Measurements from ENCODE around the gene TBX15. TPM values are rescaled to one million over a fixed set of nuclear protein-coding genes. Genes with fewer than 3 reads are reported as not detected.

The TBX15 gene
- total RNA-seq, 1 experiment from 2014 or later = 0.32 TPM

DNA sequence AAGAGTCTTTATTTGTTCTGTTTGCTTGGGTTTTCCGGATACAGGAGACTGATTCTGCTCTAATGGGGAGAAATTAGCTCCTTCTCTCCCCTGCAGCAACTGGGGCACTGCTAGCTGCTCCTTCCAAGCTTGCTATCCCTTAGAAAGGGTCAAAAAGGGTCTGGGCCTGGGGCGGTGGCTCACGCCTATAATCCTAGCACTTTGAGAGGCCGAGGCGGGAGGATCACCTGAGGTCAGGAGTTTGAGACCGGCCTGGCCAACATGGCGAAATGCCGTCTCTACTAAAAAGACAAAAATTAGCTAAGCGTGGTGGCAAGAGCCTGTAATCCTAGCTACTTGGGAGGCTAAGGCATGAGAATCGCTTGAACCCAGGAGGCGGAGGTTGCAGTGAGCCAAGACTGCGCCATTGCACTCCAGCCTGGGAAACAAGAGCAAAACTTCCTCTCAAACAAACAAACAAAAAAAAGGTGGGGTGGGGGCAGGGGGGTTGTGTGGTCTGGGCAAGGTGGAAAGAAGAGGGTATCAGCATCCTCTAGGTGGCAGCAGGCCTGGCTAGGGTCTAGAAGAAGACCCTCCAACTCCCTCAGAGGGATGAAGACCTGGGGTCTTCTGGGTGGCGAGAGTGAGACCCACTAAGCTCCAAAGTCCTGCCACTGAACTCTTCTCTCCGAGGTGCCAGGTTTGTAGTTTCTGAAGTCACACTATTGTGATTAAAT is 15.4 kb upstream of the TBX15 start:
- CTCF ChIA-PET = no interaction called here
- no peaks in the 10 kb centered on the region for H3K9me3 ChIP-seq (ENCODE audit: low read depth, low read length, poor library complexity, severe bottlenecking)
- no peaks in the 10 kb centered on the region for H3K36me3 ChIP-seq (ENCODE audit: insufficient read depth, low read length, poor library complexity, severe bottlenecking)
- TF ChIP-seq, protein P1, sequence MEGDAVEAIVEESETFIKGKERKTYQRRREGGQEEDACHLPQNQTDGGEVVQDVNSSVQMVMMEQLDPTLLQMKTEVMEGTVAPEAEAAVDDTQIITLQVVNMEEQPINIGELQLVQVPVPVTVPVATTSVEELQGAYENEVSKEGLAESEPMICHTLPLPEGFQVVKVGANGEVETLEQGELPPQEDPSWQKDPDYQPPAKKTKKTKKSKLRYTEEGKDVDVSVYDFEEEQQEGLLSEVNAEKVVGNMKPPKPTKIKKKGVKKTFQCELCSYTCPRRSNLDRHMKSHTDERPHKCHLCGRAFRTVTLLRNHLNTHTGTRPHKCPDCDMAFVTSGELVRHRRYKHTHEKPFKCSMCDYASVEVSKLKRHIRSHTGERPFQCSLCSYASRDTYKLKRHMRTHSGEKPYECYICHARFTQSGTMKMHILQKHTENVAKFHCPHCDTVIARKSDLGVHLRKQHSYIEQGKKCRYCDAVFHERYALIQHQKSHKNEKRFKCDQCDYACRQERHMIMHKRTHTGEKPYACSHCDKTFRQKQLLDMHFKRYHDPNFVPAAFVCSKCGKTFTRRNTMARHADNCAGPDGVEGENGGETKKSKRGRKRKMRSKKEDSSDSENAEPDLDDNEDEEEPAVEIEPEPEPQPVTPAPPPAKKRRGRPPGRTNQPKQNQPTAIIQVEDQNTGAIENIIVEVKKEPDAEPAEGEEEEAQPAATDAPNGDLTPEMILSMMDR (conservative IDR thresholded peaks at IDR 0.05; ENCODE audit: low read depth, low read length) = 0 out of 2 replicates have a peak, but pooled peaks have one; percentile 21
- no peak for TF ChIP-seq EZH2 (IDR thresholded peaks at IDR 0.05; ENCODE audit: borderline replicate concordance, low read depth, low read length, poor library complexity, severe bottlenecking)
- no peaks in the 10 kb centered on the region for H3K4me1 ChIP-seq (ENCODE audit: insufficient read depth, low read length, poor library complexity, severe bottlenecking)
- intact Hi-C loops (cut with micrococcal nuclease; ENCODE audit: unreplicated experiment) = no loop called here
- POLR2A ChIA-PET (ENCODE audit: low non-redundant PET) = no interaction called here
- DNase-seq (ENCODE audit: low spot score) = no peak
- no TSS peak for BruUV-seq (replicated peaks)
- peaks cover 52% of the 10 kb centered on the region for H3K27me3 ChIP-seq (replicated peaks; ENCODE audit: insufficient read depth, low read depth, low read length, poor library complexity)
- no peak overlapping the region for H3K27ac ChIP-seq (ENCODE audit: low read depth, low read length, poor library complexity, severe bottlenecking)
- no peak overlapping the region for H3K4me3 ChIP-seq (ENCODE audit: low read depth, low read length, poor library complexity, severe bottlenecking)

DNA sequence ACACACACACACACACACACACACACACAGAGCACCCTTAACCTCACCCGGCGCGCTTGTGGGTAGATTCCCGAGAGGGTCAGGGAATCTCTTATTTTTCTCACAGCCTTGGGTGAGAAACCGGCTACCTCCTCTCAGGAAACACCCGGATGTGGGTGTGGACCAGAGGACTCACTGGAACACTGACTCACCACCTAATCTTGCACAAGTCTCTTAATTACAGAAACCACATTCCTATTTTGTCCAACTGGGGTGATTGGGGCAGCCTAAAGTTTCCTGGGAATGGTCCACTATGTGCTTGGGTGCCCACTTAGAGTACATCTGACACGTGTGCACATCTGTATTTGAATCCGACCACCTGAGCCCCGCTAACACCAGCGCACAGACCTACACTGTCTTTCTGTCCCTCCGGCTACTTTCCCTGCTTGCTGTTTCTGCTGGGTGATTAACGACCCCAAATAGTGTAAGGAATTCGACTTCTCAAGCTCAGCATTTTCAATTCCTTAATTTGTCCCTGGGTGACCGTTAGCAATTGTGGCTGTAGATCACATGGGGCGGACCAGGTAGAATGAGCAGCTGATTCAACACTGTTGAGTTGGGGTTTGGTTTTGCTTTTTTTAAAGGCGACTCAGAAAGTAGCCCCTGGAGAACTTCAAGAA is 14.0 kb upstream of the TBX15 start:
- no peaks in the 10 kb centered on the region for H3K4me1 ChIP-seq (ENCODE audit: insufficient read depth, low read length, poor library complexity, severe bottlenecking)
- H3K36me3 ChIP-seq (ENCODE audit: insufficient read depth, low read length, poor library complexity, severe bottlenecking) = no peaks in the 10 kb centered on the region
- no peak overlapping the region for H3K4me3 ChIP-seq (ENCODE audit: low read depth, low read length, poor library complexity, severe bottlenecking)
- ChIA-PET CTCF (no interaction called here), POLR2A (ENCODE audit: low non-redundant PET) (no interaction called here)
- peak; percentile 37 for DNase-seq (ENCODE audit: low spot score)
- no peaks in the 10 kb centered on the region for H3K9me3 ChIP-seq (ENCODE audit: low read depth, low read length, poor library complexity, severe bottlenecking)
- H3K27ac ChIP-seq (ENCODE audit: low read depth, low read length, poor library complexity, severe bottlenecking) = no peak overlapping the region
- no TSS peak for BruUV-seq (replicated peaks)
- H3K27me3 ChIP-seq (replicated peaks; ENCODE audit: insufficient read depth, low read depth, low read length, poor library complexity) = peaks cover 42% of the 10 kb centered on the region
- intact Hi-C loops (cut with micrococcal nuclease; ENCODE audit: unreplicated experiment) = no loop called here
- TF ChIP-seq EZH2 (IDR thresholded peaks at IDR 0.05; ENCODE audit: borderline replicate concordance, low read depth, low read length, poor library complexity, severe bottlenecking) = no peak
- TF ChIP-seq, protein P1 (conservative IDR thresholded peaks at IDR 0.05; ENCODE audit: low read depth, low read length) = no peak

GRCh38 chr1:119001181-119002027 is 13.3 kb upstream of the TBX15 start:
- no peaks in the 10 kb centered on the region for H3K36me3 ChIP-seq (ENCODE audit: insufficient read depth, low read length, poor library complexity, severe bottlenecking)
- H3K9me3 ChIP-seq (ENCODE audit: low read depth, low read length, poor library complexity, severe bottlenecking) = no peaks in the 10 kb centered on the region
- no peak overlapping the region for H3K27ac ChIP-seq (ENCODE audit: low read depth, low read length, poor library complexity, severe bottlenecking)
- POLR2A ChIA-PET (ENCODE audit: low non-redundant PET) = no interaction called here
- H3K27me3 ChIP-seq (replicated peaks; ENCODE audit: insufficient read depth, low read depth, low read length, poor library complexity) = peaks cover 34% of the 10 kb centered on the region
- no peaks in the 10 kb centered on the region for H3K4me1 ChIP-seq (ENCODE audit: insufficient read depth, low read length, poor library complexity, severe bottlenecking)
- DNase-seq (ENCODE audit: low spot score) = no peak
- CTCF ChIA-PET = no interaction called here
- intact Hi-C loops (cut with micrococcal nuclease; ENCODE audit: unreplicated experiment) = no loop called here
- no peak overlapping the region for H3K4me3 ChIP-seq (ENCODE audit: low read depth, low read length, poor library complexity, severe bottlenecking)
- BruUV-seq (replicated peaks) = no TSS peak
- TF ChIP-seq, protein P1 (conservative IDR thresholded peaks at IDR 0.05; ENCODE audit: low read depth, low read length) = no peak
- no peak for TF ChIP-seq EZH2 (IDR thresholded peaks at IDR 0.05; ENCODE audit: borderline replicate concordance, low read depth, low read length, poor library complexity, severe bottlenecking)

Measured in A673 (cell line).